Osteoblast (primary cell): ENCODE data around the gene RASL10A. TPM values are rescaled to one million over a fixed set of nuclear protein-coding genes. Genes with fewer than 3 reads are reported as not detected.
A peak's percentile ranks its signal among the peaks of the same experiment; 100 is the strongest.

Experiments
- DNase-seq: peaks from one replicate; pipeline ENCODE4 v3.0.0; 2011; ENCODE audit warnings: low spot score, mixed read lengths; ENCODE audit not compliant: insufficient read length; ENCODE audit errors: missing footprints
- H2AFZ ChIP-seq: 2 replicates; pipeline ENCODE4 v1.6.0; 2011; ENCODE audit warnings: mild to moderate bottlenecking, low read length
- H3K27ac ChIP-seq: 2 replicates; pipeline ENCODE4 v1.5.1; 2011; ENCODE audit warnings: mild to moderate bottlenecking, low read depth, low read length, moderate library complexity
- H3K27me3 ChIP-seq: 2 replicates; pipeline ENCODE4 v1.6.0; 2012; ENCODE audit warnings: mild to moderate bottlenecking, control low read depth, inconsistent platforms, low read length, moderate library complexity; ENCODE audit not compliant: insufficient read depth
- H3K36me3 ChIP-seq: 2 replicates; pipeline ENCODE4 v1.5.1; 2011; ENCODE audit warnings: mild to moderate bottlenecking, low read length, control low read depth, moderate library complexity; ENCODE audit not compliant: insufficient read depth
- H3K4me1 ChIP-seq: 2 replicates; pipeline ENCODE4 v1.5.1; 2011; ENCODE audit warnings: mild to moderate bottlenecking, low read length, control low read depth, moderate library complexity; ENCODE audit not compliant: insufficient read depth
- H3K4me2 ChIP-seq: 2 replicates; pipeline ENCODE4 v1.6.0; 2011; ENCODE audit warnings: mild to moderate bottlenecking, low read length; ENCODE audit not compliant: insufficient read depth
- H3K4me3 ChIP-seq: fragments of 200-600 bp; sonication (generic); 3 replicates; pipeline ENCODE4 v1.5.1; 2012; ENCODE audit warnings: mild to moderate bottlenecking, low read length, inconsistent platforms; ENCODE audit not compliant: insufficient read depth
- H3K79me2 ChIP-seq: 2 replicates; pipeline ENCODE4 v1.6.0; 2012; ENCODE audit warnings: mild to moderate bottlenecking, low read length, control low read depth, inconsistent platforms; ENCODE audit not compliant: insufficient read depth
- H3K9me3 ChIP-seq: 2 replicates; pipeline ENCODE4 v1.5.1; 2011; ENCODE audit warnings: low read depth, low read length, control low read depth
- H4K20me1 ChIP-seq: 2 replicates; pipeline ENCODE4 v1.6.0; 2012; ENCODE audit warnings: mild to moderate bottlenecking, low read length, control low read depth; ENCODE audit not compliant: insufficient read depth
- CTCF ChIP-seq: IDR thresholded peaks from 2 replicates; pipeline ENCODE4 v1.5.1; 2011; ENCODE audit warnings: mild to moderate bottlenecking, low read depth, low read length, moderate library complexity; ENCODE audit errors: extremely low read depth
- total RNA-seq: library from RNA; depleted of rRNA; stranded (reverse); fragments of >200 nt; gene quantifications from 2 replicates; pipeline ENCODE4 v1.2.3, GENCODE V29; 2012

RASL10A gene
- total RNA-seq, 1 donor = not detected

GRCh38 chr22:29328566-29329500 is 13.3 kb upstream of the RASL10A start:
- Histone ChIP-seq H3K4me3 (no peak overlapping the region), H3K27me3 (no peaks in the 10 kb centered on the region), H3K4me2 (no peak overlapping the region), H3K27ac (no peak overlapping the region), H3K36me3 (peaks cover 13% of the 10 kb centered on the region), H4K20me1 (peaks cover 3% of the 10 kb centered on the region), H3K4me1 (no peaks in the 10 kb centered on the region), H3K79me2 (no peaks in the 10 kb centered on the region), H2AFZ (no peak overlapping the region), H3K9me3 (no peaks in the 10 kb centered on the region)
- TF ChIP-seq CTCF = no peak
- DNase-seq = peak; percentile 79

GRCh38 chr22:29328055-29328454 is 12.6 kb upstream of the RASL10A start:
- Histone ChIP-seq H4K20me1 (peaks cover 3% of the 10 kb centered on the region), H3K36me3 (peaks cover 13% of the 10 kb centered on the region), H3K9me3 (no peaks in the 10 kb centered on the region), H3K4me3 (no peak overlapping the region), H3K4me2 (no peak overlapping the region), H3K27ac (no peak overlapping the region), H3K27me3 (no peaks in the 10 kb centered on the region), H2AFZ (no peak overlapping the region), H3K4me1 (no peaks in the 10 kb centered on the region), H3K79me2 (no peaks in the 10 kb centered on the region)
- no peak for DNase-seq
- no peak for TF ChIP-seq CTCF

- Histone ChIP-seq H3K27me3 (no peaks in the 10 kb centered on the region), H4K20me1 (peaks cover 3% of the 10 kb centered on the region), H3K9me3 (no peaks in the 10 kb centered on the region), H2AFZ (no peak overlapping the region), H3K36me3 (peaks cover 8% of the 10 kb centered on the region), H3K79me2 (no peaks in the 10 kb centered on the region), H3K4me2 (no peak overlapping the region), H3K4me3 (no peak overlapping the region), H3K4me1 (no peaks in the 10 kb centered on the region), H3K27ac (no peak overlapping the region)
- DNase-seq = peak; percentile 68
- no peak for TF ChIP-seq CTCF
These were observed 11.7 kb upstream of the RASL10A start for GRCh38 chr22:29327089-29327764.

GRCh38 chr22:29326481-29326880 is 11.0 kb upstream of the RASL10A start:
- H3K27ac ChIP-seq = no peak overlapping the region
- no peak overlapping the region for H3K4me2 ChIP-seq
- peaks cover 3% of the 10 kb centered on the region for H4K20me1 ChIP-seq
- H3K79me2 ChIP-seq = no peaks in the 10 kb centered on the region
- peak; percentile 58 for DNase-seq
- no peak overlapping the region for H2AFZ ChIP-seq
- H3K9me3 ChIP-seq = no peaks in the 10 kb centered on the region
- H3K4me1 ChIP-seq = no peaks in the 10 kb centered on the region
- no peak for TF ChIP-seq CTCF
- H3K4me3 ChIP-seq = no peak overlapping the region
- H3K27me3 ChIP-seq = no peaks in the 10 kb centered on the region
- H3K36me3 ChIP-seq = peaks cover 7% of the 10 kb centered on the region
